ENCODE results near the gene GNB1L. TPM values are rescaled to one million over a fixed set of nuclear protein-coding genes. Genes with fewer than 3 reads are reported as not detected.
"Not testable (repeated sequence)": the region's sequence is repeated elsewhere in the genome, so short reads cannot be mapped to it uniquely, and the experiment has no call there.

GNB1L gene
- total RNA-seq, 5 donors from 2014 or later (not counting 1 experiment from before 2014, with no cell fraction given), result 4.8 to 13.7 (median 12.9) TPM

GRCh38 chr22:19797086-19798002 is 57.3 kb downstream of the GNB1L start:
- CTCF ChIA-PET, result no interaction called here
- no peak for DNase-seq
- H3K27ac Mint-ChIP-seq, result no peak overlapping the region

GRCh38 chr22:19796160-19796559 is 58.5 kb downstream of the GNB1L start:
- H3K27me3 Mint-ChIP-seq, result no peaks in the 10 kb centered on the region
- Histone ChIP-seq H3K27me3 (replicated peaks in 1 of 2; ENCODE audit: control insufficient read depth in 2 of 2, extremely low read depth in 1 of 2, insufficient read depth in 2 of 2, low read length in 1 of 2) (no peaks in the 10 kb centered on the region), H3K27ac (ENCODE audit: low read length) (no peak overlapping the region), H3K9me3 (no peaks in the 10 kb centered on the region), H3K4me1 (ENCODE audit: control insufficient read depth in 1 of 2, extremely low read depth in 1 of 2, insufficient read depth in 2 of 2, low read length in 2 of 2) (peaks cover 3 to 5% of the 10 kb centered on the region in 2 experiments), H3K4me3 (ENCODE audit: control insufficient read depth in 1 of 2, extremely low read depth in 1 of 2, low read length in 1 of 2) (no peak overlapping the region), H3K36me3 (ENCODE audit: control insufficient read depth in 2 of 2, extremely low read depth in 1 of 2, insufficient read depth in 1 of 2, low read length in 1 of 2) (peaks cover 1 to 22% of the 10 kb centered on the region in 2 donors)
- peaks cover 13 to 14% (median 13%) of the 10 kb centered on the region in 3 donors for H3K9me3 Mint-ChIP-seq
- POLR2A ChIA-PET, result no interaction called here
- CTCF ChIA-PET, result no interaction called here
- H3K4me1 Mint-ChIP-seq, result peaks cover 3 to 28% (median 8%) of the 10 kb centered on the region in 3 donors
- no peak for ATAC-seq (replicated peaks in 1 of 4)
- no peak for DNase-seq
- no peak overlapping the region for H3K4me3 Mint-ChIP-seq
- no peak overlapping the region for H3K27ac Mint-ChIP-seq
- peaks cover 46% of the 10 kb centered on the region for H3K36me3 Mint-ChIP-seq
- WGBS (ENCODE audit: insufficient coverage), result 100% methylated on average over 1 of the region's 7 CpGs

More at GRCh38 chr22:19797086-19798002, 57.3 kb downstream of the GNB1L start:
- H3K9me3 Mint-ChIP-seq, result peaks cover 8 to 13% (median 9%) of the 10 kb centered on the region in 3 donors
- no peak for ATAC-seq (replicated peaks in 1 of 4)
- POLR2A ChIA-PET, result no interaction called here
- WGBS (ENCODE audit: insufficient coverage), result 81% methylated on average over 14 of the region's 24 CpGs
- no peak overlapping the region for H3K4me3 ChIP-seq (ENCODE audit: control insufficient read depth in 1 of 2, extremely low read depth in 1 of 2, low read length in 1 of 2)
- H3K4me1 ChIP-seq (ENCODE audit: control insufficient read depth in 1 of 2, extremely low read depth in 1 of 2, insufficient read depth in 2 of 2, low read length in 2 of 2), result peaks cover 3 to 5% of the 10 kb centered on the region in 2 experiments
- H3K4me1 Mint-ChIP-seq, result peaks cover 3 to 28% (median 8%) of the 10 kb centered on the region in 3 donors
- no peak overlapping the region for H3K4me3 Mint-ChIP-seq
- H3K36me3 Mint-ChIP-seq, result peaks cover 43% of the 10 kb centered on the region
- H3K27ac ChIP-seq (ENCODE audit: low read length), result no peak overlapping the region
- H3K9me3 ChIP-seq, result no peaks in the 10 kb centered on the region
- no peaks in the 10 kb centered on the region for H3K27me3 ChIP-seq (replicated peaks in 1 of 2; ENCODE audit: control insufficient read depth in 2 of 2, extremely low read depth in 1 of 2, insufficient read depth in 2 of 2, low read length in 1 of 2)
- no peaks in the 10 kb centered on the region for H3K27me3 Mint-ChIP-seq
- peaks cover 2 to 22% of the 10 kb centered on the region in 2 donors for H3K36me3 ChIP-seq (ENCODE audit: control insufficient read depth in 2 of 2, extremely low read depth in 1 of 2, insufficient read depth in 1 of 2, low read length in 1 of 2)

GRCh38 chr22:19795617-19796008 is 59.1 kb downstream of the GNB1L start:
- H3K9me3 ChIP-seq, result no peaks in the 10 kb centered on the region
- no peak for DNase-seq
- peaks cover 50% of the 10 kb centered on the region for H3K36me3 Mint-ChIP-seq
- H3K4me3 Mint-ChIP-seq, result peak overlapping the region in 1 of 3 donors; percentile 24
- ChIA-PET POLR2A (no interaction called here), CTCF (no interaction called here)
- no peaks in the 10 kb centered on the region for H3K27me3 ChIP-seq (replicated peaks in 1 of 2; ENCODE audit: control insufficient read depth in 2 of 2, extremely low read depth in 1 of 2, insufficient read depth in 2 of 2, low read length in 1 of 2)
- no peak for ATAC-seq (replicated peaks in 1 of 4)
- H3K36me3 ChIP-seq (ENCODE audit: control insufficient read depth in 2 of 2, extremely low read depth in 1 of 2, insufficient read depth in 1 of 2, low read length in 1 of 2), result peaks cover 0 to 21% of the 10 kb centered on the region in 2 donors
- H3K4me1 Mint-ChIP-seq, result peaks cover 3 to 28% (median 8%) of the 10 kb centered on the region in 3 donors
- peaks cover 13 to 14% (median 13%) of the 10 kb centered on the region in 3 donors for H3K9me3 Mint-ChIP-seq
- no peak overlapping the region for H3K27ac ChIP-seq (ENCODE audit: low read length)
- H3K4me1 ChIP-seq (ENCODE audit: control insufficient read depth in 1 of 2, extremely low read depth in 1 of 2, insufficient read depth in 2 of 2, low read length in 2 of 2), result peaks cover 3 to 5% of the 10 kb centered on the region in 2 experiments
- WGBS (ENCODE audit: insufficient coverage), result 84% methylated on average over 4 of the region's 6 CpGs
- no peaks in the 10 kb centered on the region for H3K27me3 Mint-ChIP-seq
- H3K27ac Mint-ChIP-seq, result no peak overlapping the region
- H3K4me3 ChIP-seq (ENCODE audit: control insufficient read depth in 1 of 2, extremely low read depth in 1 of 2, low read length in 1 of 2), result no peak overlapping the region

GRCh38 chr22:19793661-19794310 is 60.9 kb downstream of the GNB1L start:
- Mint-ChIP-seq H3K27ac (no peak overlapping the region), H3K4me3 (no peak overlapping the region), H3K27me3 (no peaks in the 10 kb centered on the region), H3K4me1 (peaks cover 3 to 28% (median 8%) of the 10 kb centered on the region in 3 donors), H3K9me3 (peaks cover 13 to 14% (median 13%) of the 10 kb centered on the region in 3 donors), H3K36me3 (peaks cover 56% of the 10 kb centered on the region)
- H3K27me3 ChIP-seq (replicated peaks in 1 of 2; ENCODE audit: control insufficient read depth in 2 of 2, extremely low read depth in 1 of 2, insufficient read depth in 2 of 2, low read length in 1 of 2), result no peaks in the 10 kb centered on the region
- no peak overlapping the region for H3K27ac ChIP-seq (ENCODE audit: low read length)
- WGBS (ENCODE audit: insufficient coverage), result 88% methylated on average over 1 of the region's 2 CpGs
- H3K36me3 ChIP-seq (ENCODE audit: control insufficient read depth in 2 of 2, extremely low read depth in 1 of 2, insufficient read depth in 1 of 2, low read length in 1 of 2), result peaks cover 0 to 10% of the 10 kb centered on the region in 2 donors
- DNase-seq (no peak), ATAC-seq (replicated peaks in 1 of 4) (no peak)
- POLR2A ChIA-PET, result no interaction called here
- H3K9me3 ChIP-seq, result no peaks in the 10 kb centered on the region
- no peak overlapping the region for H3K4me3 ChIP-seq (ENCODE audit: control insufficient read depth in 1 of 2, extremely low read depth in 1 of 2, low read length in 1 of 2)
- CTCF ChIA-PET, result no interaction called here
- peaks cover 3 to 5% of the 10 kb centered on the region in 2 experiments for H3K4me1 ChIP-seq (ENCODE audit: control insufficient read depth in 1 of 2, extremely low read depth in 1 of 2, insufficient read depth in 2 of 2, low read length in 2 of 2)

- Histone ChIP-seq H3K27ac (ENCODE audit: low read length) (no peak overlapping the region), H3K27me3 (replicated peaks in 1 of 2; ENCODE audit: control insufficient read depth in 2 of 2, extremely low read depth in 1 of 2, insufficient read depth in 2 of 2, low read length in 1 of 2) (no peaks in the 10 kb centered on the region), H3K9me3 (no peaks in the 10 kb centered on the region), H3K4me3 (ENCODE audit: control insufficient read depth in 1 of 2, extremely low read depth in 1 of 2, low read length in 1 of 2) (no peak overlapping the region), H3K4me1 (ENCODE audit: control insufficient read depth in 1 of 2, extremely low read depth in 1 of 2, insufficient read depth in 2 of 2, low read length in 2 of 2) (peaks cover 3 to 5% of the 10 kb centered on the region in 2 experiments), H3K36me3 (ENCODE audit: control insufficient read depth in 2 of 2, extremely low read depth in 1 of 2, insufficient read depth in 1 of 2, low read length in 1 of 2) (peaks cover 0 to 10% of the 10 kb centered on the region in 2 donors)
- H3K36me3 Mint-ChIP-seq, result peaks cover 59% of the 10 kb centered on the region
- WGBS (ENCODE audit: insufficient coverage), result no CpG with 5 or more reads among the region's 2 CpGs
- H3K9me3 Mint-ChIP-seq, result peaks cover 13 to 14% (median 13%) of the 10 kb centered on the region in 3 donors
- DNase-seq (no peak), ATAC-seq (replicated peaks in 1 of 4) (no peak)
- no peak overlapping the region for H3K27ac Mint-ChIP-seq
- ChIA-PET CTCF (no interaction called here), POLR2A (no interaction called here)
- no peak overlapping the region for H3K4me3 Mint-ChIP-seq
- H3K27me3 Mint-ChIP-seq, result no peaks in the 10 kb centered on the region
- H3K4me1 Mint-ChIP-seq, result peaks cover 3 to 28% (median 8%) of the 10 kb centered on the region in 3 donors
Observed at GRCh38 chr22:19793161-19793560, 61.5 kb downstream of the GNB1L start.

- Mint-ChIP-seq H3K36me3 (peaks cover 63% of the 10 kb centered on the region), H3K9me3 (peaks cover 13 to 14% (median 13%) of the 10 kb centered on the region in 3 donors), H3K4me1 (peaks cover 3 to 28% (median 8%) of the 10 kb centered on the region in 3 donors)
- DNase-seq; H3K27me3 Mint-ChIP-seq; H3K27me3 ChIP-seq (replicated peaks in 1 of 2; ENCODE audit: control insufficient read depth in 2 of 2, extremely low read depth in 1 of 2, insufficient read depth in 2 of 2, low read length in 1 of 2); H3K4me3 Mint-ChIP-seq; CTCF ChIA-PET; H3K27ac ChIP-seq (ENCODE audit: low read length); H3K36me3 ChIP-seq (ENCODE audit: control insufficient read depth in 2 of 2, extremely low read depth in 1 of 2, insufficient read depth in 1 of 2, low read length in 1 of 2); H3K4me3 ChIP-seq (ENCODE audit: control insufficient read depth in 1 of 2, extremely low read depth in 1 of 2, low read length in 1 of 2); H3K4me1 ChIP-seq (ENCODE audit: control insufficient read depth in 1 of 2, extremely low read depth in 1 of 2, insufficient read depth in 2 of 2, low read length in 2 of 2); POLR2A ChIA-PET; ATAC-seq (replicated peaks in 1 of 4); H3K9me3 ChIP-seq; H3K27ac Mint-ChIP-seq: not testable (repeated sequence)
- 98% methylated on average over 11 of the region's 13 CpGs for WGBS (ENCODE audit: insufficient coverage)
Observed at GRCh38 chr22:19792383-19792896, 62.2 kb downstream of the GNB1L start.

Measured in T-cell (primary cell).